Measurements from ENCODE around the gene MRPL28.

- no peak for TF ChIP-seq REST (IDR thresholded peaks at IDR 0.05; ENCODE audit: low read depth, low read length)
- TF ChIP-seq CTCF (IDR thresholded peaks at IDR 0.05), result no peak
- TF ChIP-seq MAX (IDR thresholded peaks at IDR 0.05; ENCODE audit: low read depth), result no peak
- no peak for TF ChIP-seq USF1 (IDR thresholded peaks at IDR 0.05; ENCODE audit: borderline replicate concordance, low read depth)
- TF ChIP-seq POLR2AphosphoS5 (IDR thresholded peaks at IDR 0.05; ENCODE audit: low read depth, low read length), result no peak
Measured at GRCh38 chr16:367333-367903, 2.9 kb downstream of the MRPL28 start.

Measured in SK-N-SH (cell line).